DMS153 (cell line): ENCODE data around the gene EPHB2.

Source experiments
- DNase-seq: peaks from one replicate; lab custom pipeline; 2025; lab: John Stamatoyannopoulos, UW

Gene EPHB2

DNA sequence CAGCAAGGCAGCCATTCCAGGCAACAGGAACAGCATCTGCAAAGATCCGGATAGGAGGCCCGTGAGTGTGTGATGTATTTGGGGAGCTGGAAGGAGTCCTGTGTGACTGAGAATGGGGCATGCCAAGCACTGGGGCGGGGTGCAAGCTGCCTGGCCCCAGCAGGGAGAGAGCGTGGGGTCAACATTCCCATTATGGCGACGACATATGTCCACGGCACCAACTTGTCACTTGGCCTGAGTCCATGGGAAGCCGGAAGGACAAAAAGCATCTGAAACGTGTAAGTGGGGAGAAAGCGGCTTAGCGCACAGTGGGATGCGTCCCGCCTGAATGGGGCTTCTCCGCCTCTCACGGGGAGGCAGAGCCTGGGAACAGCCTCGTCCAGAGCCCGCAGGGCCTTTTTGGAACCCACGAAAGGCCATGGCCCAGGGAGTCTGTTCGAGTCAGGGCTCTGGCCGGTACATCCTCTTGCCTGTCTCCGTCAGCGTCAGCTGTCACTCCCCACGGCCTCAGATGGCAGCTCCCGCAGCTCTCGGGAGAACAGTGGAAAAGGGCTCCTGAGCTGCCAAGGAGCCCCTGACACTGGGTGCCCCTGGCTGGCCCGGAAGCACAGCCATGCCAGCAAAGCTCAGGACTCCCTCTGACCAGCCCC lies 12.4 kb downstream of the EPHB2 start:
- DNase-seq: no peak

DNA sequence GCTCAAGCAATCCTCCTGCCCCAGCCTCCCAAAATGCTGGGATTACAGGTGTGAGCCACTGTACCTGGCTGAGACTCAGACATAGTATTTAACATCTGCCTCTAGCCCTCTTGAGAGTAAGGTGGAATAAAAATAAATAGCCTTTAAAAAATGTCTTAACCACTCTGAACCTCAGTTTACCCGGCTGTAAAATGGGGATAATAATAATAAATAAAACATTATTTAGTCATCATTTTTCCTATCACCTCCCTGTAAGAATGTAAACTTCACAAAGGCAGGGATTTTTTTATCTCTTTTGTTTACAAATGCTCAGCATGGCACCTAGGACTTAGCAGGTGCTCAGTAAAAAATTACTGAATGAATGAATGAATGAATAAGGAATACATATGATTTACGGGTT lies 17.2 kb downstream of the EPHB2 start:
- no peak for DNase-seq

- DNase-seq: peak; percentile 41
These were observed 18.2 kb downstream of the EPHB2 start for GRCh38 chr1:22728751-22729399.

GRCh38 chr1:22729400-22729773 lies 18.7 kb downstream of the EPHB2 start:
- DNase-seq: no peak

DNA sequence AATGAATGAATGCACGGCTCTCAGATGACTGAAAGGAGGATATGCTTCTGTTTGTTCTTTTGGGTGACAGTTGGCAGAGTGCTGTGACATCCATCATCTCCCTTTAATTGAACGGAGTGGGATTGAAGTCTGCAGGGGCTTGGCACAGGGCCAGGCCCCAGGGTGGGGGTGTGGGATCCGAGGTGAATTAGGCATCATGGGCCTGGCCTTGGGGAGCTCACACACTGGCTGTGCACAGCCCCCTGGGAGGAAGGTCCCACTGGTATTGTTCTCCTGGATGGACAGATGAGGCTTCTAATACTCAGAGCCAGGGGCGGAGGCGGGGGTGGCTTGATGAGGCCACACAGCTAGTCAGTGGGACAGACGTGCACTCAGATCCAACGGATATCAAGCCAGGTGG lies 19.3 kb downstream of the EPHB2 start:
- DNase-seq: no peak

GRCh38 chr1:22731924-22732720 lies 21.5 kb downstream of the EPHB2 start:
- DNase-seq: no peak

DNA sequence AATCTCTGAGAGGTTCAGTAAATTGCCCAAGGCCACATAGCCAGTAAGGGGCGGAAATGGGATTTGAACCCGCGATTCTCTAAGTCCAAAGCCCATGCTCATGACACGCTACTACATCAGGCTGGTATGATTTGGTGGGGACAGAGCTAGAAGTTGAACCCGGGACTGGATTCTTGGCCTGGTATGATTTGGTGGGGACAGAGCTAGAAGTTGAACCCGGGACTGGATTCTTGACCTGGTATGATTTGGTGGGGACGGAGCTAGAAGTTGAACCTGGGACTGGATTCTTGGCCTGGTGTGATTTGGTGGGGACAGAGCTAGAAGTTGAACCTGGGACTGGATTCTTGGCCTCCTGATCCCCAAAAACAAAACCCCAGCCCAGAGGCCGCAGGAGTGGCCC lies 23.0 kb downstream of the EPHB2 start:
- no peak for DNase-seq

DNA sequence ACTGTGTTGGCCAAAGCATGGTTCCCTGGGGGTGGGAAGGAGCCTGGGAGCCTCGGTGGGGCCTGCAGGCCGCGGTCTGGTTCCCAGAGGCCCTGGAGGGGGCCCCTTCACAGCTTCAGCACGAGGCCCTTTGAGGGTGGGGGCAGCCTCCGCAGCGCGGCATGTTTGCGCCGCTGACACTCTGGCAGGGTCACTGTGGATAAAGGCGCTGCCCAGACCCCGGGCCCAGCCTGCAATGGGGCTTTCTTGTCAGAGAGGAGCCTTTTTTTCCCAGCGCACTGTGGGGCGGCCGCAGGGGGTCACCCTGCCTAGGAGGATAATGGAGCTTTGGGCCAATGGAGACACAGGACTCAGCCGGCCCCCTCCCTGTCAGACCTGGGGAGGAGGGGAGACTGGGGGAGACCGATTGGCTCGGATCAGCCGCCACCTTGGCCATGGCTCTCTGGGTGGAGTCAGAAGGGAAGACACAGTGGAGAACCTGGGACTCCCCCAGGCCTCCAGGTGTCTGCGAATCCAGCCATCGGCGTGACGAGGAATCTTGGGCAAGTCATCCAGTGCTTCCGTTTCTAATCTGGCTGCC lies 26.0 kb downstream of the EPHB2 start:
- no peak for DNase-seq

DNA sequence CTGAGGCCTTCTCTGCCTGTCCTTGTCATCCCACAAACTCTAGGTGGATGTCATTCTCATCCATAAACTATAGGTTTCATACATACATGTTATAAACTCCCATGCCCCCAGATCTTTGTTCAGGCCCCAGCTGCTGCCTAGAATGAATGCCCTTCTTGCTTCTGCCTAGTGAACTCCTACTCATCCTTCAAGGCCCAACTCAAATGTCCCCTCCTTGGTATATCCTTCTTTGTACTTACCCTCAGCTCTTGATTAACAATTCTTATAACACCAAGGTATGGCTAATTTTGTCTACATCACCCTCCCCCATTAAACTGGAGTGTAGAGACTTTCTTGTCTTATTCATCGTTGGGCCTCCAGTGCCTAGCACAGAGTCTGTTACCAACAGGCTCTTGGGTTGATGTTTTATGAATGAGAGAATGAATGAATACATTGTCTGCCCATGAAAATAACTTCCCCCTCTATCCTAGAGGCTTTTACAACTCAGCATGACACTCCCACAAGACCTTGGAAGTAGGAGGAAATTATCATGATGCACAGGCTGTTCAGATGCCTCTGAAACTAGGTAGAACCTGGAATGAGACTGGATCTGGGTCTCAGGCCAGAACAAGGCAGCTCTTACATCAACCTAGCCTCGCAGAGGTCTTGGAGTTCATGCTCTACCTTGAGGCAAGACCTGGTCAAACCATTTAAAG lies 26.9 kb downstream of the EPHB2 start:
- DNase-seq: no peak

- DNase-seq: no peak
These were observed 27.4 kb downstream of the EPHB2 start for GRCh38 chr1:22738069-22738435.

DNA sequence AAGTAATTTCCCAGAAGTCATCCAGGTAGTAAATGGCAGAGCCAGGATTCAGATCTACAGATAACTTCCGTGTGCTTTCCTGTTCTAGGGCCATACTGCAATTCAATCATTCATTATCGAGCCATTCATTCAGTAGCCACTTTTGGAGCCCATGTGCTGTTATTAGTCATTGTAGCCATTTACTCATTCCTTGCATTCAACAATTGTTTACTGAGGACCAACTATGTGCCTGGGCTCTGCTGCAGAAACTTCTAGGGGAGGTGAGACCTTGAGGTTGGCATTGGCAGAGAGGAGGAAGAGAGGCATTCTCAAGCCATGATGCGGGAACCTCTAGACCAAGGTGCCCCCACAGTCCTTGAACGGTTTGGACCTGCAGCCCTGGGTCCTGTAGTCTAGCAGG lies 27.9 kb downstream of the EPHB2 start:
- no peak for DNase-seq

GRCh38 chr1:22739648-22740385 lies 29.2 kb downstream of the EPHB2 start:
- DNase-seq: no peak

- no peak for DNase-seq
These were observed 30.5 kb downstream of the EPHB2 start for GRCh38 chr1:22741118-22741517.

GRCh38 chr1:22745669-22746585 lies 35.3 kb downstream of the EPHB2 start:
- DNase-seq: no peak

DNA sequence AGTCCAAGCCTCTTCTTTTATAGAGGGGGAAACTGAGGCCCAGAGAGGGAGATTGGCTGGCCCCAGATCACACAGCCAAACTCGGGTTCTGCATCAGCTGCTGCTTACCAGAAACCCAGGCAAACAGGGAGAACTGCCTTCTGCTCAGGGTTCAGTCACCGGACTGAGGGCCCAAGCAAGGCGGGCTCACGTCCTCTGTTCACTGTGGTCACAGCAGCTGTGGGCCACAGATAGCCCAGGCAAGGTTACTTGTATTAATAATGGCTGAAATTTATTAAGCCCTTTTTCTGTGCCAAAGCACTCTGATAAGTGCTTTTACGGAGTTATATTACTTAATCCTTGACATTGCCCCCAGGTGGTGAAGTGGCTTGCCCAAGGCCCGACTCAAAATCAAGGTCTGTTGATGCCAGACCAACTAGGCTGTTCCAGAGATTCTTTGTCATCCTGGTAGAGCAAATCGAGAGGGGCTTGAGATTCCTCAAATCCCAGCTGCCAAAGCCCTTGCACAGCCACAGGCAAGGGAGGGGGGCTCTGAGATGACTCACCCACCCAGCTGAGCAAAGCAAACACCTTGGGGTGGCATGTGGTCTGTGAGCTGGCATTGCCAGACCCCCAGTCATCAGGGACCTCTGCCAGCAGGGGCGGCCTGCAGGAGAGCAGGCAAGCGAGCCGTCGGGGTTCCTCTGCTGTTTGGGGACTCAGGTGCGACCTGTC lies 36.5 kb downstream of the EPHB2 start:
- DNase-seq: no peak

DNA sequence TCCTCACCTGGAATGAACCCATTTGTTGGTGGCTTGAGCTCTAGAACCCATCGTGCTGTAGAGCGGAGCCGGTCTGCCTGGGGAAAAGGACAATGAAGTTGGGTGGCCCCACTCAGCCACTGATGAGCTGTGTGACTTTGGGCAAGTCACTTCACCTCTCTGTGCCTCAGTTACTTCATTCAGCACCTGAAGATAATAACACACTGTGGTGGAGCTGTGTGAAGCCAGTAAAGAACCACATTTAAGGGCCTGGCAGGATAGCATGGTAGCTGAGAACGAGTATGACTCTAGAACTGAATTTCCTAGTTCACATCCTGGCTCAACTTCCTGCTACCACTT lies 37.1 kb downstream of the EPHB2 start:
- no peak for DNase-seq

GRCh38 chr1:22749503-22749902 lies 38.9 kb downstream of the EPHB2 start:
- DNase-seq: no peak

- DNase-seq: peak; percentile 50
These were observed 39.5 kb downstream of the EPHB2 start for GRCh38 chr1:22749919-22750684.

DNA sequence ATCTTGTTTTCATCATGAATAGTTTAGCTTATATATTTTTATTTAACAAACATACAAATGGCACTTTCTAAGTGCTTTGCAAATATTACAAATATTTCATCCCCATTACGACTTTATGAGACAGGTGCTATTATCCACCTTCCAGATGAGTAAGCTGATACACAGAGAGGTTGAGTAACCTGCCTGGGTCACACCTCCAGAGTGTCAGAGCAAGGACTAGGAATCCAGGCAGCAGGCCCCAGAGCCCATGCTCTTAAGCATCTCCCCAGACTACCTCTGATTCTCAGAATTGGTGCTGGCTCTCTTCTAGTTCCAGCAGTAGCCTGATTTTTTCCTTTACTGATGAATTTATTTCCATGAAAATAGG lies 40.0 kb downstream of the EPHB2 start:
- peak; percentile 50 for DNase-seq
